B cell (primary cell): ENCODE results near the gene GPC5. TPM values are rescaled to one million over a fixed set of nuclear protein-coding genes. Genes with fewer than 3 reads are reported as not detected.

Source experiments
- ATAC-seq: fragments of 200-7000 bp; cut with Tn5 transposase; one replicate; pipeline ENCODE4 v1.10.0; 2021; ENCODE audit warnings: low read depth, mild to moderate bottlenecking, moderate number of reproducible peaks, moderate library complexity
- CTCF ChIA-PET: fragments of 350-600 bp; sonication (Branson Sonifier 250); formaldehyde crosslinking; loops from one replicate; lab custom pipeline; 2021; ENCODE audit warnings: antibody characterized with exemption, inconsistent platforms; lab: Charles Lee
- POLR2A ChIA-PET: fragments of 350-600 bp; sonication (Branson Sonifier 250); formaldehyde crosslinking; loops from one replicate; lab custom pipeline; 2021; ENCODE audit warnings: antibody characterized with exemption; lab: Charles Lee
- DNase-seq: peaks from one replicate; pipeline ENCODE4 v3.0.0; 2013
- H2AFZ ChIP-seq: 2 replicates; pipeline ENCODE4 v1.6.1; 2012; ENCODE audit warnings: mild to moderate bottlenecking, low read depth, low read length; ENCODE audit not compliant: insufficient read depth, poor library complexity, severe bottlenecking
- H3K27ac ChIP-seq, 2 donors: 1 replicate in 1 of 2; 2 replicates in 1 of 2; pipeline ENCODE4 v1.5.1; 2012 to 2013; ENCODE audit warnings: low read length in 2 of 2, mild to moderate bottlenecking in 2 of 2, moderate library complexity in 1 of 2
- H3K27me3 ChIP-seq, 4 experiments: fragments of 200-600 bp in 1 of 4; sonication (generic) in 1 of 4; replicated peaks in 1 of 4; 1 replicate in 2 of 4; 2 replicates in 2 of 4; pipeline versions ENCODE4 v1.6.1 to v1.7.0; 2013 to 2016; ENCODE audit warnings: low read length in 3 of 4, mild to moderate bottlenecking in 2 of 4, mixed read lengths in 1 of 4, moderate library complexity in 1 of 4; ENCODE audit not compliant: insufficient read depth in 4 of 4, control insufficient read depth in 3 of 4; ENCODE audit errors: control extremely low read depth in 1 of 4
- H3K36me3 ChIP-seq, 2 experiments: replicated peaks in 1 of 2; 1 replicate in 1 of 2; 2 replicates in 1 of 2; pipeline versions ENCODE4 v1.6.1 to v1.7.1; 2013; ENCODE audit warnings: low read length in 1 of 2; ENCODE audit not compliant: insufficient read depth in 2 of 2, control insufficient read depth in 1 of 2; ENCODE audit errors: control extremely low read depth in 1 of 2, extremely low read depth in 1 of 2
- H3K4me1 ChIP-seq, 2 donors: fragments of 200-600 bp in 1 of 2; sonication (generic) in 1 of 2; 1 replicate in 1 of 2; 2 replicates in 1 of 2; pipeline versions ENCODE4 v1.5.1 to v1.6.1; 2013 to 2017; ENCODE audit warnings: low read length in 2 of 2; ENCODE audit not compliant: control insufficient read depth in 2 of 2, insufficient read depth in 2 of 2
- H3K4me2 ChIP-seq: replicated peaks from 2 replicates; pipeline ENCODE3; 2012; ENCODE audit warnings: mild to moderate bottlenecking, low read depth, low read length; ENCODE audit not compliant: poor library complexity, severe bottlenecking
- H3K4me3 ChIP-seq, 5 experiments: fragments of 200-600 bp in 1 of 5; sonication (generic) in 1 of 5; 1 replicate in 3 of 5; 2 replicates in 2 of 5; pipeline versions ENCODE4 v1.5.1 to v1.7.0; 2011 to 2016; ENCODE audit warnings: low read length in 4 of 5, mild to moderate bottlenecking in 4 of 5, low read depth in 2 of 5, control low read depth in 1 of 5, moderate library complexity in 1 of 5; ENCODE audit not compliant: insufficient read depth in 1 of 5; ENCODE audit errors: control extremely low read depth in 1 of 5, extremely low read depth in 1 of 5
- H3K79me2 ChIP-seq: fragments of 200-600 bp; sonication (generic); one replicate; pipeline ENCODE4 v1.6.0; 2016; ENCODE audit warnings: low read length; ENCODE audit not compliant: control insufficient read depth, insufficient read depth
- H3K9ac ChIP-seq: fragments of 200-600 bp; sonication (generic); 2 replicates; pipeline ENCODE4 v1.6.1; 2017; ENCODE audit warnings: mild to moderate bottlenecking, low read length, moderate library complexity
- H3K9me3 ChIP-seq, 3 donors: one replicate each; pipeline versions ENCODE4 v1.6.1 to v1.7.1; 2013; ENCODE audit warnings: low read length in 2 of 3; ENCODE audit not compliant: control insufficient read depth in 2 of 3, insufficient read depth in 1 of 3; ENCODE audit errors: control extremely low read depth in 1 of 3
- H4K20me1 ChIP-seq: 2 replicates; pipeline ENCODE4 v1.6.0; 2012; ENCODE audit warnings: mild to moderate bottlenecking, low read length; ENCODE audit not compliant: insufficient read depth, control insufficient read depth, poor library complexity, severe bottlenecking
- H3K27ac Mint-ChIP-seq: one replicate; pipeline ENCODE4 v1.8.0; 2021; ENCODE audit warnings: mixed read lengths
- H3K27me3 Mint-ChIP-seq: one replicate; pipeline ENCODE4 v1.8.0; 2021; ENCODE audit warnings: mixed read lengths
- H3K4me1 Mint-ChIP-seq: one replicate; pipeline ENCODE4 v1.8.0; 2021; ENCODE audit warnings: mixed read lengths
- H3K4me3 Mint-ChIP-seq: one replicate; pipeline ENCODE4 v1.8.0; 2021; ENCODE audit warnings: mixed read lengths
- H3K9me3 Mint-ChIP-seq: one replicate; pipeline ENCODE4 v1.8.0; 2022; ENCODE audit warnings: mixed read lengths; ENCODE audit not compliant: insufficient read depth
- EZH2 ChIP-seq: IDR thresholded peaks from 2 replicates; pipeline ENCODE4 v1.6.1; 2012; ENCODE audit warnings: borderline replicate concordance, low read depth, mild to moderate bottlenecking, moderate library complexity, low read length; ENCODE audit not compliant: insufficient read depth, poor library complexity, severe bottlenecking
- WGBS: methylation state at CpG from one replicate; pipeline ENCODE4 v1.1.5; 2013; ENCODE audit warnings: missing lambda C conversion rate; ENCODE audit not compliant: insufficient coverage; 5-methylcytosine and 5-hydroxymethylcytosine counted together
- intact Hi-C: fragments of 100-400 bp; cut with micrococcal nuclease; formaldehyde crosslinking; loops from one replicate; pipeline ENCODE4 v1.10.0; 2022
- polyA plus RNA-seq: library from polyadenylated mRNA; depleted of rRNA; stranded (reverse); fragments of >200 nt; gene quantifications from 2 replicates; pipeline ENCODE4 v1.2.3, GENCODE V29; 2012
- total RNA-seq, 2 donors: library from RNA; stranded (reverse); fragments of 120-200 nt in 1 of 2; gene quantifications; 1 replicate in 1 of 2; 2 replicates in 1 of 2; pipeline versions ENCODE4 v1.2.3 to v1.2.4, GENCODE V29; 2013 to 2022
- TF ChIP-seq, protein P1 (sequence below): fragments of 200-600 bp; IDR thresholded peaks from one replicate; pipeline ENCODE4 v1.8.0; 2022; ENCODE audit warnings: antibody characterized with exemption, mild to moderate bottlenecking

GPC5 gene
- total and polyA plus RNA-seq, 2 donors (not counting 1 experiment from before 2014, with no cell fraction given): 0.15 to 0.30 TPM

- Histone ChIP-seq H2AFZ (no peak overlapping the region), H3K9me3 (no peaks in the 10 kb centered on the region), H4K20me1 (no peaks in the 10 kb centered on the region), H3K27me3 (no peaks in the 10 kb centered on the region), H3K4me3 (no peak overlapping the region), H3K27ac (no peak overlapping the region), H3K79me2 (no peaks in the 10 kb centered on the region), H3K4me2 (no peak overlapping the region), H3K36me3 (no peaks in the 10 kb centered on the region), H3K9ac (no peak overlapping the region), H3K4me1 (no peaks in the 10 kb centered on the region)
- Mint-ChIP-seq H3K27me3 (no peaks in the 10 kb centered on the region), H3K9me3 (no peaks in the 10 kb centered on the region), H3K4me1 (no peaks in the 10 kb centered on the region), H3K27ac (no peak overlapping the region), H3K4me3 (no peak overlapping the region)
- DNase-seq (no peak), ATAC-seq (no peak)
- ChIA-PET CTCF (no interaction called here), POLR2A (no interaction called here)
- no peak for TF ChIP-seq EZH2
- TF ChIP-seq, protein P1, sequence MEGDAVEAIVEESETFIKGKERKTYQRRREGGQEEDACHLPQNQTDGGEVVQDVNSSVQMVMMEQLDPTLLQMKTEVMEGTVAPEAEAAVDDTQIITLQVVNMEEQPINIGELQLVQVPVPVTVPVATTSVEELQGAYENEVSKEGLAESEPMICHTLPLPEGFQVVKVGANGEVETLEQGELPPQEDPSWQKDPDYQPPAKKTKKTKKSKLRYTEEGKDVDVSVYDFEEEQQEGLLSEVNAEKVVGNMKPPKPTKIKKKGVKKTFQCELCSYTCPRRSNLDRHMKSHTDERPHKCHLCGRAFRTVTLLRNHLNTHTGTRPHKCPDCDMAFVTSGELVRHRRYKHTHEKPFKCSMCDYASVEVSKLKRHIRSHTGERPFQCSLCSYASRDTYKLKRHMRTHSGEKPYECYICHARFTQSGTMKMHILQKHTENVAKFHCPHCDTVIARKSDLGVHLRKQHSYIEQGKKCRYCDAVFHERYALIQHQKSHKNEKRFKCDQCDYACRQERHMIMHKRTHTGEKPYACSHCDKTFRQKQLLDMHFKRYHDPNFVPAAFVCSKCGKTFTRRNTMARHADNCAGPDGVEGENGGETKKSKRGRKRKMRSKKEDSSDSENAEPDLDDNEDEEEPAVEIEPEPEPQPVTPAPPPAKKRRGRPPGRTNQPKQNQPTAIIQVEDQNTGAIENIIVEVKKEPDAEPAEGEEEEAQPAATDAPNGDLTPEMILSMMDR: no peak
- intact Hi-C loops: no loop called here
Measured at GRCh38 chr13:91598655-91599054, 200.2 kb downstream of the GPC5 start.

GRCh38 chr13:91601273-91601672, 202.9 kb downstream of the GPC5 start:
- ChIA-PET POLR2A (no interaction called here), CTCF (no interaction called here)
- no peaks in the 10 kb centered on the region for H3K27me3 Mint-ChIP-seq
- Histone ChIP-seq H3K9ac (no peak overlapping the region), H3K4me3 (no peak overlapping the region), H3K27me3 (no peaks in the 10 kb centered on the region), H3K4me1 (no peaks in the 10 kb centered on the region), H3K9me3 (no peaks in the 10 kb centered on the region), H3K27ac (no peak overlapping the region), H3K79me2 (no peaks in the 10 kb centered on the region), H3K4me2 (no peak overlapping the region), H4K20me1 (no peaks in the 10 kb centered on the region), H2AFZ (no peak overlapping the region), H3K36me3 (no peaks in the 10 kb centered on the region)
- ATAC-seq (no peak), DNase-seq (no peak)
- no peak overlapping the region for H3K27ac Mint-ChIP-seq
- intact Hi-C loops: no loop called here
- TF ChIP-seq, protein P1: no peak
- no peak for TF ChIP-seq EZH2
- no peak overlapping the region for H3K4me3 Mint-ChIP-seq
- no peaks in the 10 kb centered on the region for H3K4me1 Mint-ChIP-seq
- no peaks in the 10 kb centered on the region for H3K9me3 Mint-ChIP-seq
- 100% methylated on average over 4 of the region's 9 CpGs for WGBS
